ENCODE measurements around the gene KCNIP1. TPM values are rescaled to one million over a fixed set of nuclear protein-coding genes. Genes with fewer than 3 reads are reported as not detected.

KCNIP1 gene
- total RNA-seq, 1 experiment from 2014 or later: not detected

- Histone ChIP-seq H3K9me3 (ENCODE audit: control insufficient read depth in 1 of 2, insufficient read depth in 1 of 2, low read depth in 1 of 2, low read length in 2 of 2) (no peaks in the 10 kb centered on the region), H3K27me3 (ENCODE audit: insufficient read depth, low read length) (peaks cover 13% of the 10 kb centered on the region; the same call in 1 of the 2 replicates), H3K36me3 (ENCODE audit: control insufficient read depth in 1 of 2, insufficient read depth in 2 of 2, low read length in 2 of 2) (no peaks in the 10 kb centered on the region), H3K9ac (ENCODE audit: low read length) (no peak overlapping the region), H3K4me3 (replicated peaks in 1 of 2; ENCODE audit: low read depth in 1 of 2, low read length in 2 of 2) (no peak overlapping the region), H2AFZ (ENCODE audit: low read depth, low read length, poor library complexity, severe bottlenecking) (no peak overlapping the region), H3K79me2 (ENCODE audit: insufficient read depth, low read length) (no peaks in the 10 kb centered on the region), H3K9me2 (ENCODE audit: insufficient read depth) (no peaks in the 10 kb centered on the region), H3K4me2 (ENCODE audit: low read length) (no peak overlapping the region), H3K27ac (ENCODE audit: low read depth, low read length) (no peak overlapping the region), H4K20me1 (ENCODE audit: insufficient read depth) (no peaks in the 10 kb centered on the region), H3K4me1 (ENCODE audit: control insufficient read depth in 1 of 2, insufficient read depth in 2 of 2, low read length in 2 of 2) (peaks cover 0 to 3% of the 10 kb centered on the region in 2 experiments; a peak in 1 of 4 replicates)
- ChIA-PET RAD21 (ENCODE audit: low non-redundant PET in 1 of 2, low total read pairs in 2 of 2, uncharacterized antibody in 2 of 2, unreplicated experiment in 2 of 2) (no interaction called here), POLR2A (no interaction called here), CTCF (no interaction called here)
- no peak for TF ChIP-seq POLR2A (IDR thresholded peaks at IDR 0.05; ENCODE audit: borderline replicate concordance, extremely low read depth, insufficient read depth, insufficient read length)
- TF ChIP-seq CEBPB (IDR thresholded peaks at IDR 0.05; ENCODE audit: low read depth): no peak
- TF ChIP-seq EZH2phosphoT487 (IDR thresholded peaks at IDR 0.05; ENCODE audit: borderline replicate concordance): no peak
- TF ChIP-seq REST (IDR thresholded peaks at IDR 0.05; ENCODE audit: low read depth): no peak
- TF ChIP-seq YY1 (IDR thresholded peaks at IDR 0.05; ENCODE audit: extremely low read depth, insufficient replicate concordance, low read depth, low read length): no peak
- TF ChIP-seq CBX3 (IDR thresholded peaks at IDR 0.05; ENCODE audit: low read depth): no peak
- TF ChIP-seq ATF3 (IDR thresholded peaks at IDR 0.05): no peak
- TF ChIP-seq FOSL1 (IDR thresholded peaks at IDR 0.05; ENCODE audit: low read depth): no peak
- no peak for TF ChIP-seq EZH2 (IDR thresholded peaks at IDR 0.05)
- no peak for TF ChIP-seq SP1 (IDR thresholded peaks at IDR 0.05; ENCODE audit: low read depth)
- TF ChIP-seq TCF7L2 (IDR thresholded peaks at IDR 0.05; ENCODE audit: borderline replicate concordance, extremely low read depth, insufficient read depth, insufficient read length): no peak
- no TSS peak for BruUV-seq (replicated peaks)
- intact Hi-C loops (cut with micrococcal nuclease): no loop called here
- DNase-seq (ENCODE audit: low read depth, low spot score) (no peak), ATAC-seq (no peak)
Observed at GRCh38 chr5:170490381-170490780, 13.4 kb upstream of the KCNIP1 start.
